ENCODE data around the gene KCNMA1.
A peak's percentile ranks its signal among the peaks of the same experiment; 100 is the strongest.

Gene KCNMA1

DNA sequence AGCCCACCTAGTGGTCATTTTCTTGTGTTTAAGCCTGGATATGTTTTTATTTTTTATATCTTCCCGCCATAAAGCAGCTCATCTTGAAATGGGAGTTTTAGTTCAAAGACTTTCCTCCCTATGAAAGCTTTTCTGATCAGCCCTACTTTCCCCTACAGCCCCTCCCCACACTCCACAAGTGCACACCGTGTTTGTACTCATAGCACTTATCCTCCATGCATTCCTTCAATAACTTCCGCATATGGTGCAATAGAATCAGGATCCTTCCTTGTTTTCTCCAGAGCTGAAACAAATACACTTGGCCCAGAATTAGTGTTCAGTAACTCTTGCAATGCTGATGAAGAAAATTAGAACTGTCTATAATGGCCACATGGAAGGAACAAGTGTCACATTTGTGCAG lies 235.9 kb downstream of the KCNMA1 start:
- TF ChIP-seq, protein P1, sequence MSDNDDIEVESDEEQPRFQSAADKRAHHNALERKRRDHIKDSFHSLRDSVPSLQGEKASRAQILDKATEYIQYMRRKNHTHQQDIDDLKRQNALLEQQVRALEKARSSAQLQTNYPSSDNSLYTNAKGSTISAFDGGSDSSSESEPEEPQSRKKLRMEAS (IDR thresholded peaks at IDR 0.05; ENCODE audit: low read depth, low read length): no peak
- no peak overlapping the region for H3K4me3 ChIP-seq (ENCODE audit: low read depth, low read length)
- DNase-seq (ENCODE audit: low read depth): no peak

DNA sequence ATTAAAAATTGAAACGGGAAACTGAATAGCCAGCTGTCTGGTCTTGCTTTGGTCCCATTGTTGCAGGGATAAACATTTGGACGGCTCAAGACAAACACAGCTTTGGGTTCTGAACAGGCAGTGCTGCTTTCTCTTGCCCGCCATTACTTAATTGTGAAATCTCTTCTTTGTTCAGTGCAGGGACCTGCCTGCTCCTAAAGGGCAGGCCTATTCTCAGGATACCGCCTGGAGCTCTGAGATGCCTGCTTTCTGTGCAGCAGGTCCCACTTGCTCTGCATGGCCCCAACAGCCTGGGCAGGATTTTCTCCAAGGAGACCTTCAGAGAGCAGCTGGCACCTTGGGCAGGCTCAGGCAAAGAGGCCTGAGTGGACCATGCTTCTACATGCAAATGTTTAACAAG lies 237.6 kb downstream of the KCNMA1 start:
- no peak for DNase-seq (ENCODE audit: low read depth)
- TF ChIP-seq POLR2A (IDR thresholded peaks at IDR 0.05; ENCODE audit: extremely low read depth, insufficient read length): no peak
- TF ChIP-seq, protein P1 (IDR thresholded peaks at IDR 0.05; ENCODE audit: low read depth, low read length): no peak
- TF ChIP-seq, protein P2, sequence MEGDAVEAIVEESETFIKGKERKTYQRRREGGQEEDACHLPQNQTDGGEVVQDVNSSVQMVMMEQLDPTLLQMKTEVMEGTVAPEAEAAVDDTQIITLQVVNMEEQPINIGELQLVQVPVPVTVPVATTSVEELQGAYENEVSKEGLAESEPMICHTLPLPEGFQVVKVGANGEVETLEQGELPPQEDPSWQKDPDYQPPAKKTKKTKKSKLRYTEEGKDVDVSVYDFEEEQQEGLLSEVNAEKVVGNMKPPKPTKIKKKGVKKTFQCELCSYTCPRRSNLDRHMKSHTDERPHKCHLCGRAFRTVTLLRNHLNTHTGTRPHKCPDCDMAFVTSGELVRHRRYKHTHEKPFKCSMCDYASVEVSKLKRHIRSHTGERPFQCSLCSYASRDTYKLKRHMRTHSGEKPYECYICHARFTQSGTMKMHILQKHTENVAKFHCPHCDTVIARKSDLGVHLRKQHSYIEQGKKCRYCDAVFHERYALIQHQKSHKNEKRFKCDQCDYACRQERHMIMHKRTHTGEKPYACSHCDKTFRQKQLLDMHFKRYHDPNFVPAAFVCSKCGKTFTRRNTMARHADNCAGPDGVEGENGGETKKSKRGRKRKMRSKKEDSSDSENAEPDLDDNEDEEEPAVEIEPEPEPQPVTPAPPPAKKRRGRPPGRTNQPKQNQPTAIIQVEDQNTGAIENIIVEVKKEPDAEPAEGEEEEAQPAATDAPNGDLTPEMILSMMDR (IDR thresholded peaks at IDR 0.05; ENCODE audit: low read depth, low read length): no peak
- no peak for TF ChIP-seq MYC (IDR thresholded peaks at IDR 0.05; ENCODE audit: low read depth, low read length)
- no peak overlapping the region for H3K4me3 ChIP-seq (ENCODE audit: low read depth, low read length)

DNA sequence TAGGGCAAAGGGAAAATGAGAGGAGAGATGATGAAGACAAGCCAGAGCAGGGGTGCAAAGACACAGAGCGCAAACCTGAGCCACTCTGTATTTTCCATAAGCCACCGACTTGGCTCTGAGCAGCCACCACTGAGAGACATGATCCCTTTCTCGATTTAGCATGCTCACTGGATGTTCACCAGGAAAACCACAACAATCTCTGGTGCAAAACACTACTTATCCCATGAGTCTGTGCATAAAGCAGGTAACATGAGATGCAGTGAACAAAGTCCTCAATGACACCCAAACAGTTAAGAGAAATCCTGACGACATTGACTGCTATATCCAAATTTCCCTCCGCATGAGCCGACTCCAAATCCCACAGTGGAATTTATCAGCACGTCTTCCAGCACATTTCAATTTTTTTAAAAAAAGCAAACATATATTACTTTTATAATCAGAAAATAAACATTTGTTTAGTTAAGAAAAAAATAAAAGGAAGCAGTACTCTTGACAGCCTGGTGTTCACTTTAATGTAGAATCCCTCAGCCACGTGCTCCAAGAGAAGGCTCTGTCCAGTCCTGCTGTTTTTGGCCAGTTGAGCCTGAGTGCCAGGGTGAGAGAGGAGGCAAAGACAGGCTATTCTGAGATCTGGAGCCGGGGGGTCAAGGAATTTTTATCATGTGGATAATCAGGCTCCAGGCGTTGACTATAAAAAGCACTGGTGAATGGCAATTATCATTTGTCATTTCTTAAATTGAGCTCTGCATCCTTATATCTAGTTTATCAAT lies 238.4 kb downstream of the KCNMA1 start:
- no peak for DNase-seq (ENCODE audit: low read depth)
- TF ChIP-seq, protein P2 (IDR thresholded peaks at IDR 0.05; ENCODE audit: low read depth, low read length): no peak
- TF ChIP-seq, protein P1 (IDR thresholded peaks at IDR 0.05; ENCODE audit: low read depth, low read length): peak; percentile 30; the same call in 1 of the 2 replicates
- TF ChIP-seq POLR2A (IDR thresholded peaks at IDR 0.05; ENCODE audit: extremely low read depth, insufficient read length): no peak
- H3K4me3 ChIP-seq (ENCODE audit: low read depth, low read length): no peak overlapping the region

DNA sequence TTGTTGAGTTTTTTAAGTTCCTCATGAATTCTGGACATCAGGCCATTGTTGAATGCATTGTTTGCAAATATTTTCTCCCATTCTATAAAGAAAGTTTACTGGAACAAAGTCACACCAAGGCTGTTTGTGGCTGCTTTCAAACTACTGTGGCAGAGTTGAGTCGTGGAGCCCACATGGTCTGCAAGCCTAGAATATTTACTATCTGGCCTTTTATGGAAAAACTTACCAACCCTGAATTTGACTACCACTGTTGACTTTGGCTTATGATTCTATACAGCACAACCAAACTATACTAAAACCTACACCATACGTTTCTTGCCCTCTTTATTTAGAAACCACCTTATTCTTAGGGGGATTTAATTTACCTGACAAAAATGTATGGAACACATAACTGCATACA lies 239.1 kb downstream of the KCNMA1 start:
- H3K4me3 ChIP-seq (ENCODE audit: low read depth, low read length): no peak overlapping the region
- DNase-seq (ENCODE audit: low read depth): no peak
- TF ChIP-seq, protein P1 (IDR thresholded peaks at IDR 0.05; ENCODE audit: low read depth, low read length): no peak
- TF ChIP-seq MYC (IDR thresholded peaks at IDR 0.05; ENCODE audit: low read depth, low read length): no peak
- no peak for TF ChIP-seq POLR2A (IDR thresholded peaks at IDR 0.05; ENCODE audit: extremely low read depth, insufficient read length)
- TF ChIP-seq, protein P2 (IDR thresholded peaks at IDR 0.05; ENCODE audit: low read depth, low read length): no peak

DNA sequence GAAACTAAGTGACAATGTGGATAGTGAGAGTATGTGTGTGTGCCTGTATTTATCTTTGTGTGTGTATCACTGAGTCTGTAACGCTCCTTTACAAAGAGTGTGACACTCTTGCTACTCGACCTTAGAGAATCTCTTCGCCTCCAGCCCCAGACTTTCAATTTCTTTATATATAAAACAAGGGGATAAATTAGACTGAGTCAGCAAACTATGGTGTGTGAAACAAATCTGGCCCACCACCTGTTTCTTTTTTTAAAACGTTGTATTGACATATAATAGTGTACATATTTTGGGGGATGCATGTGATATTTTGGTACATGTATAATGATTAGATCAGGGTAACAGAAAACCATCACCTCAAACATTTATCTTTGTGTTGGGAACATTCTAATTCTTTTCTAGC lies 240.5 kb downstream of the KCNMA1 start:
- TF ChIP-seq, protein P2 (IDR thresholded peaks at IDR 0.05; ENCODE audit: low read depth, low read length): no peak
- TF ChIP-seq, protein P1 (IDR thresholded peaks at IDR 0.05; ENCODE audit: low read depth, low read length): no peak
- TF ChIP-seq POLR2A (IDR thresholded peaks at IDR 0.05; ENCODE audit: extremely low read depth, insufficient read length) (no peak), MYC (IDR thresholded peaks at IDR 0.05; ENCODE audit: low read depth, low read length) (no peak)
- H3K4me3 ChIP-seq (ENCODE audit: low read depth, low read length): no peak overlapping the region
- no peak for DNase-seq (ENCODE audit: low read depth)

DNA sequence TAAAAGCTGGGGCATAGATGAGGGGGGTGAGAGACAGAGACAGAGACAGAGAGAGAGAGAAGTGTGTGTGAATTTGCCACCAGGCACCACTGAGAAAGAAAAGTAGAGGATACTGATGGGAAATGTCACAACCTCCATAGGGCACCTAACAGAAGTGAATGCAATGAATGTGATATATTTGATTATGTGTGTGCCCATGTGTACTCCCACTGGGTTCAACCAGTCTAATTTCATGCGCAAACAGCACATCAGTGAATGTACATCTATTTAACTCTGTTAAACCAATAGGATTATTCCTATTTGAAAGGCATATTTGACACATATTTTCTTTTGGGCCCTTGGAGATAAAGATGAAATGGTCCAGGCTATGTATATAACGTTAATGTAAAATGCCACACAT lies 241.3 kb downstream of the KCNMA1 start:
- no peak for DNase-seq (ENCODE audit: low read depth)
- H3K4me3 ChIP-seq (ENCODE audit: low read depth, low read length): no peak overlapping the region
- no peak for TF ChIP-seq POLR2A (IDR thresholded peaks at IDR 0.05; ENCODE audit: extremely low read depth, insufficient read length)
- TF ChIP-seq MYC (IDR thresholded peaks at IDR 0.05; ENCODE audit: low read depth, low read length): no peak

All from NB4 (cell line).